Measurements from ENCODE around the gene CYP26B1.

The CYP26B1 gene

DNA sequence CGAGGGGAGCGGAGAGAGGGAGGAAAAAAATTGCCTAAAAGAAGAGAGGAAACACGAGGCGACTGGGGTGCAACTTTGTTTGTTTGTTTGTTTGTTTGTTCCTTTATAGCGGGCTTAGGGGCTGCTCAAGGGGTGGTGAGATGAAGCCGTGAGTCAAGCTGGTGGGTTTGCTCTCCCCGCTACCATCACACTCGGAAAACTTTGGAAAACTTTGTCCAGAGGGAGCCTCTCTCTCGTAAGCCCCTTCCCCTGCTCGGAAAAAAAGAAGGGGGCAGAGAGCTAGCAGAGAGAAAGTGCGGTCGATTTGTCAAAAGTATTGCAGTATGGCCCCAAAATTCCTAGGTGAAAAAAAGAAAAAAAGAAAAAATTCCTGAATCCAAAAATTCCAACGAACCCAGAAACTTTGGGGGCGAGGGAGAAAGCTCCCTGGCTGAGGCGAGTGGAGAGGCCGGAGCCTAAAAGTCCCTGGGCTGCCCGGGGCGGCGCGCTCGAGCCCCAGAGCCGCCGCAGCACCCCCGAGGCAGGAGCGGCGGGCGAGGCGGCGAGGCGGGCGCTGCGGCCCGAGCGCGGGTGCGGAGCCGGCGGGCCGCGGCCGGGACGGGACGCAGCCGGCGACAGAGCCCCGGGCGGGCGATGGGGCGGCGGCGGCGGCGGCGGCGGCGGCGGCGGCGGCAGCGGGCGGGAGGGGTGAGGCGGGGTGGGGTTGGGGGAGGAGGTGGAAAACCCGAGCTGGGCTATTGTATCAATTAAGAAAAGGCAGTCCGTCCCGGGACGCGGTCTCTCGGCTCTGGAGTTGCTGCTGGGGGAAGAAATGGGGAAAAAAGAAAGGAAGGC is 558 bp upstream of the CYP26B1 start:
- Histone ChIP-seq H3K9me3 (ENCODE audit: control insufficient read depth, low read length) (no peaks in the 10 kb centered on the region), H3K36me3 (ENCODE audit: control insufficient read depth, insufficient read depth, low read length) (no peaks in the 10 kb centered on the region), H3K4me3 (ENCODE audit: insufficient read depth, low read depth, low read length) (peak overlapping the region; percentile 30), H3K27me3 (ENCODE audit: control insufficient read depth, insufficient read depth, low read length, poor library complexity, severe bottlenecking) (peaks cover 83% of the 10 kb centered on the region), H3K4me1 (ENCODE audit: control insufficient read depth, insufficient read depth, low read length) (peaks cover 25% of the 10 kb centered on the region), H3K27ac (ENCODE audit: insufficient read depth, low read depth, low read length, poor library complexity, severe bottlenecking) (no peak overlapping the region)
- WGBS, 2 experiments: 0 to 1% methylated on average over 48 to 62 of the region's 68 CpGs

DNA sequence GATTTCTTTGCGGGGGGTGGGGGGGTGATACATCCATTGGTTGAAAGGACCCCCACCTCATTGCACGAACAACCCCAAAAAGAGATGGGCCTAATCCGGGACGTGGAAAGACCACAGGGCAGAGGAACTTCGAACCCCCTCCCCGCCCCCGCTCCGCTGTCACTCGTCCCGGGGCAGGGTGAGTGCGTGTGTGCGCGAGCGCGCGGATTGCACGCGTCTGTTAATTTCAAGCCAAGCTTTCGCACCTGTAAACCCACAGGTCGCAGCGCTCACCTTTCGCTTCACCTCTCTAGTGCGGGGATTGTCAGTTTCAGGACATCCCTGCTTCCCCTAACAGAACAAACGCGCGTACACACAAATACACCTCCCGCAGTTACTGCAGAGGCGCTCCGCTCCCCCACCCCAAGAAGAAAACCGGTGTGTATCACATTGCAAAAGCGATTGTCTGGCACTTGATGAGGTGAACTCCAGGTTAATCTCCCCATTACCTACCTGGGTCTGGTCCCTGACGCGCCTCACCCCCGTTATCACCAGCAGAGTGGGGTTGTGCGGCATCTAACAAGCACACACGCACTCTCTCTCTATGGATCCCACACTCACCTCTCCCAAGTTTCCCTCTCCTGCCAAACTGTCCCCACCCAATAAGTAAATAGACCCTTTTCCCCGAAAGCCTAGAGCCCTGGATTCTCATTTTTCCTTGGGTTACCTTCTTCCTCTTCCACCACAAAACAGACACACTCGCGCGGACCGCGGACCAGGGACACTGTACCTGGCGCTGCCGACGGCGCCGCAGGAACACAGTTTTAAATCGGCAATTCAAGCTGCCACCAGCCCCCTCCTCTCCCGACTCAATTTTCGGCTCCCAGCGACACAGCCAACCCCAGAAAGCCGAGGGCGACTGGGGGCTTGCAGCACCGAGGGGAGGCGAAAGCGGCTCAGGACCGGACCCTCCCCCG is 1.0 kb downstream of the CYP26B1 start:
- peaks cover 38% of the 10 kb centered on the region for H3K4me1 ChIP-seq (ENCODE audit: control insufficient read depth, insufficient read depth, low read length)
- no peaks in the 10 kb centered on the region for H3K9me3 ChIP-seq (ENCODE audit: control insufficient read depth, low read length)
- 1% methylated on average over 57 to 58 of the region's 58 CpGs for WGBS, 2 experiments
- no peak overlapping the region for H3K27ac ChIP-seq (ENCODE audit: insufficient read depth, low read depth, low read length, poor library complexity, severe bottlenecking)
- peaks cover 99% of the 10 kb centered on the region for H3K27me3 ChIP-seq (ENCODE audit: control insufficient read depth, insufficient read depth, low read length, poor library complexity, severe bottlenecking)
- no peaks in the 10 kb centered on the region for H3K36me3 ChIP-seq (ENCODE audit: control insufficient read depth, insufficient read depth, low read length)
- peak overlapping the region; percentile 35 for H3K4me3 ChIP-seq (ENCODE audit: insufficient read depth, low read depth, low read length)

DNA sequence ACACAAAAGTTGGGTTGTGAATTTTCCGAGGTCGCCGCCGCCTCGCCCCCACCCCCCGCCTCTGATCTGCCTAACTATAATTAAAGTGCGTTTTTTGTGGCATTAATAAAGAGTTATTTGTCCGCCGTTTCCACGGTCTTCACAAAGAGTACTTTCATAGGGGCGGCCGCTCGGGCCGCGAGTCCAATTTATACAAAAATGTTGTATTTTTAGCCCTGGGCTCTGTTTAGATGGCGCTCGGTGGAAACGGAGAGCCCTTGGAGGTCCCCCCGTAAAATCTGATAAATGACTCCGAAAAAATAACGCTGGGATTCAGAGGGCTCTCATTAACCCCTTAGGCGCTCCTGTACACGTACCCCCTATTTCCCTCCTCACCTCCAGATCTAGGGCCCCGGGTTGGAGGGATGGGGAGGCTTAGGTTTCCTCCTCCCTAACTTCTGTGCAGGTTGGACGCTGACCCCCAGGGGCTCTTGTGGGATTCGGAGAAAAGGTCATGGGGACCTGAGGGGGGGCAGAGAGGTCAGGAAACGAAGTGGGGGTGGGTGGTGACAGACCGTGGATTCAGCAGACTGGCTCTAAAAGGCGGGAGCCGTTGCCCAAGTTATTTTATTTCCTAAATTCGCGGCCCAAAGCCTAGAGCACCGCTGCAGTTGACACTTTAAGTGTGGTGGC is 1.9 kb downstream of the CYP26B1 start:
- WGBS, 2 experiments: 1 to 2% methylated on average over 29 to 33 of the region's 33 CpGs
- Histone ChIP-seq H3K9me3 (ENCODE audit: control insufficient read depth, low read length) (no peaks in the 10 kb centered on the region), H3K4me3 (ENCODE audit: insufficient read depth, low read depth, low read length) (peak overlapping the region; percentile 45), H3K4me1 (ENCODE audit: control insufficient read depth, insufficient read depth, low read length) (peaks cover 38% of the 10 kb centered on the region), H3K27ac (ENCODE audit: insufficient read depth, low read depth, low read length, poor library complexity, severe bottlenecking) (no peak overlapping the region), H3K36me3 (ENCODE audit: control insufficient read depth, insufficient read depth, low read length) (no peaks in the 10 kb centered on the region), H3K27me3 (ENCODE audit: control insufficient read depth, insufficient read depth, low read length, poor library complexity, severe bottlenecking) (peaks cover 100% of the 10 kb centered on the region)

DNA sequence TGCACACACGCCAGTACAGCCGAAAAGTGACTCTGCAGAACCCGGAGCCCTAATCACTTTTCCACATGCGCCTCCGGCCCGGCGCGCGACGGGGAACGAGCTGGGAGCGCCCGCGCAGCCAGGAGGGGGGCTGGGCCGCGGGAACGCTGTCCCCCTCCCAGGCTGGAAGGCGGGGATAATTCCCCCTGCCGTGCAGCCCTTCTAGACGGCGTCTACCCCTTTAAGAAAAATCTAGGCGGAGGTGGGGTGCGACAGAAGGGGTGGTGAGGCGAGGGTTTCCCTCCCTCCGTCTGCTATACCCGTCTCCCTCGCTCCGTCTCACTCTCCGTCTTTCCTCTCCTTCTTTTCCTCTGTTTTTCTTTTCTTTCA is 2.4 kb downstream of the CYP26B1 start:
- Histone ChIP-seq H3K4me1 (ENCODE audit: control insufficient read depth, insufficient read depth, low read length) (peaks cover 38% of the 10 kb centered on the region), H3K9me3 (ENCODE audit: control insufficient read depth, low read length) (no peaks in the 10 kb centered on the region), H3K4me3 (ENCODE audit: insufficient read depth, low read depth, low read length) (peak overlapping the region; percentile 45), H3K27me3 (ENCODE audit: control insufficient read depth, insufficient read depth, low read length, poor library complexity, severe bottlenecking) (peaks cover 100% of the 10 kb centered on the region), H3K27ac (ENCODE audit: insufficient read depth, low read depth, low read length, poor library complexity, severe bottlenecking) (no peak overlapping the region), H3K36me3 (ENCODE audit: control insufficient read depth, insufficient read depth, low read length) (no peaks in the 10 kb centered on the region)
- 0 to 1% methylated on average over 29 of the region's 29 CpGs for WGBS, 2 experiments

DNA sequence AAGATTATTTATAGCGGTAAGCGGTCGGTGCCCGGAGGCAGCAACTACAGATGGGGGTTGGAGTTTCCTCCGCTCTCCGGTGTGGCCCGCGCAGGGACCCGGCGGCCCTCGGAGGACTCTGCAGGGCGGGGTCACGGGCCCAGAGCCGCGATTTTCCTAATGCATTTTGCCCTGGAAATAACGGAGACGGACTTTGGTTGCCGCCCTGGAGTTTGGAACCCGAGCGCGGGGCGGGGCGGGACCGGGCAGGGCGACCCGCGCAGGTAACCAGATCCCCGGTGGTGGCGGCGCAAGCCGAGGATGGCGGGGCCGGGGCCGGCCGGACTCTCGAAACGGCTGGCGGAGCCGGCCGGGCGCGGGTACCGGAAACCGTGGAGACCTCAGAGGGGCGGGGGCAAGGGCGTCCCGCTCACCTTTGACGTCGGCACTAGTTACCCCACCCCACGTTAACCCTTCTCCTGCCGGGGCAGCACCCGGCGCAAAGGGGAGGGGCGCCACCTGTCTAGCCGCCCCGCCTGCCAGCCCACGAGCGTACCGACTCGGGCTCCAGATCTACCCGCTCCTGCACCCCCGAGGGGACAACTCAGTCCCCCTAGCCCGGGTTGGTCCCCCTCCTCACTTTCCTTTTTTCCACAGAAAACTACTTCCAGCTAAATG is 2.9 kb downstream of the CYP26B1 start:
- 0 to 1% methylated on average over 63 of the region's 63 CpGs for WGBS, 2 experiments
- H3K4me1 ChIP-seq (ENCODE audit: control insufficient read depth, insufficient read depth, low read length): peaks cover 33% of the 10 kb centered on the region
- no peak overlapping the region for H3K27ac ChIP-seq (ENCODE audit: insufficient read depth, low read depth, low read length, poor library complexity, severe bottlenecking)
- no peaks in the 10 kb centered on the region for H3K36me3 ChIP-seq (ENCODE audit: control insufficient read depth, insufficient read depth, low read length)
- no peaks in the 10 kb centered on the region for H3K9me3 ChIP-seq (ENCODE audit: control insufficient read depth, low read length)
- H3K27me3 ChIP-seq (ENCODE audit: control insufficient read depth, insufficient read depth, low read length, poor library complexity, severe bottlenecking): peaks cover 100% of the 10 kb centered on the region
- H3K4me3 ChIP-seq (ENCODE audit: insufficient read depth, low read depth, low read length): peak overlapping the region; percentile 45

DNA sequence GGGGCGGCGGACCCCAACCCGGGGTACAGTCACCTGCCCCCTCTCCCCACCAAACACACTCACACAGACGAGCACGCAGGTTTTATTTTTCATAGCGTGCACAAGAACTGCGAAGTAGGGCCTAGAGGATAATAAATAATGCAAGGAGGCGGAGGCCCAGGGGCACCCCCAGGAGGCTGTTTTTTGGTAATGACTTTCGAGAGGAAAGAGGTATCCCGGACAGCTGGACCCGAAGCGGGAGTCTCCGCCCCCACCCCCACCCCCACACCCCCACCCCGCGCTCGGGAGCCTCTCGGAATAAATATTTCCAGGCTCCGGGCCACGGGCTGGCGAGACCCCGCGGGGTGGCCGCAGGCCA is 3.4 kb downstream of the CYP26B1 start:
- H3K4me3 ChIP-seq (ENCODE audit: insufficient read depth, low read depth, low read length): peak overlapping the region; percentile 45
- WGBS, 2 experiments: 1 to 2% methylated on average over 14 to 20 of the region's 23 CpGs
- peaks cover 33% of the 10 kb centered on the region for H3K4me1 ChIP-seq (ENCODE audit: control insufficient read depth, insufficient read depth, low read length)
- H3K36me3 ChIP-seq (ENCODE audit: control insufficient read depth, insufficient read depth, low read length): no peaks in the 10 kb centered on the region
- H3K27me3 ChIP-seq (ENCODE audit: control insufficient read depth, insufficient read depth, low read length, poor library complexity, severe bottlenecking): peaks cover 100% of the 10 kb centered on the region
- no peak overlapping the region for H3K27ac ChIP-seq (ENCODE audit: insufficient read depth, low read depth, low read length, poor library complexity, severe bottlenecking)
- no peaks in the 10 kb centered on the region for H3K9me3 ChIP-seq (ENCODE audit: control insufficient read depth, low read length)

DNA sequence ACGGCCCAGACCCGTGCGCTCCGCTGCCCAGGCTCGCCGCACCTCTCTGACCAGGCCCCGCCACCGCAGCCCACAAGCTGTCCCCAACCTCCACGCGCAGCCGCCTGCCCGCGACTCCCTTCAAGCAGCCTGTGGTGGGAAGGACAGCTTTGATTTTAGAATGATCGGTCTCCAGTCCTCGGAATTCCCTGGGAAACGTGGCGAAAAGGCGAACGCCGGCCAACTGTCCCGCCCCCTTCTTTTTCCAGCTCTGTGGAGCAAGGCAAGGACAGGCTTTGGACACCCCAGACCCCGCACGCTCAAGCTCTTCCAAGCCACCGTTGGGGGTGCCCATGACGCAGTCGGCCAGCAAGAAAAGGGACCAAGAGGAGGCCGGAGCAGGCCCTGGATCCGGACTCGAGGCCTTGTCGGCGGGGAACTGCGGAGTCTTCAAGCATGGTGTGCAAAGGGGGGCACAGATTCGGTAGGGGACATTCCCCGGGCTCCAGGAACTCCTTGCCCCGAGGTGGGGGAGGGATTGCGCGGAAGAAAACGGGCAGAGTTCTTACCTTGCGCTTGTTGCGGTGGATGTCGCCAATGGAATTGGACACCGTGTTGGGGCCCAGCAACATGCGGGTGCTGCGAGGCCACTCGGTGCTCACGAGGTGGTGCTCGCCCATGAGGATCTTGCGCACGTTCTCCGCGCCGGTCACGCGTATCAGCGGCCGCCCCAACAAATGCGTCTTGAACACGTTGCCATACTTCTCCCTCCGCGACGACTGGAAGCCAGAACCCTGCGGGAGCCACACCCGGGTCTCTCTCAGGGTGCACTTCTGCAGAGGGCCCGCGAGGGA is 4.0 kb downstream of the CYP26B1 start:
- 1% methylated on average over 61 to 65 of the region's 65 CpGs for WGBS, 2 experiments
- Histone ChIP-seq H3K9me3 (ENCODE audit: control insufficient read depth, low read length) (no peaks in the 10 kb centered on the region), H3K4me1 (ENCODE audit: control insufficient read depth, insufficient read depth, low read length) (peaks cover 39% of the 10 kb centered on the region), H3K36me3 (ENCODE audit: control insufficient read depth, insufficient read depth, low read length) (no peaks in the 10 kb centered on the region), H3K27ac (ENCODE audit: insufficient read depth, low read depth, low read length, poor library complexity, severe bottlenecking) (no peak overlapping the region), H3K4me3 (ENCODE audit: insufficient read depth, low read depth, low read length) (peak overlapping the region; percentile 45), H3K27me3 (ENCODE audit: control insufficient read depth, insufficient read depth, low read length, poor library complexity, severe bottlenecking) (peaks cover 94% of the 10 kb centered on the region)

DNA sequence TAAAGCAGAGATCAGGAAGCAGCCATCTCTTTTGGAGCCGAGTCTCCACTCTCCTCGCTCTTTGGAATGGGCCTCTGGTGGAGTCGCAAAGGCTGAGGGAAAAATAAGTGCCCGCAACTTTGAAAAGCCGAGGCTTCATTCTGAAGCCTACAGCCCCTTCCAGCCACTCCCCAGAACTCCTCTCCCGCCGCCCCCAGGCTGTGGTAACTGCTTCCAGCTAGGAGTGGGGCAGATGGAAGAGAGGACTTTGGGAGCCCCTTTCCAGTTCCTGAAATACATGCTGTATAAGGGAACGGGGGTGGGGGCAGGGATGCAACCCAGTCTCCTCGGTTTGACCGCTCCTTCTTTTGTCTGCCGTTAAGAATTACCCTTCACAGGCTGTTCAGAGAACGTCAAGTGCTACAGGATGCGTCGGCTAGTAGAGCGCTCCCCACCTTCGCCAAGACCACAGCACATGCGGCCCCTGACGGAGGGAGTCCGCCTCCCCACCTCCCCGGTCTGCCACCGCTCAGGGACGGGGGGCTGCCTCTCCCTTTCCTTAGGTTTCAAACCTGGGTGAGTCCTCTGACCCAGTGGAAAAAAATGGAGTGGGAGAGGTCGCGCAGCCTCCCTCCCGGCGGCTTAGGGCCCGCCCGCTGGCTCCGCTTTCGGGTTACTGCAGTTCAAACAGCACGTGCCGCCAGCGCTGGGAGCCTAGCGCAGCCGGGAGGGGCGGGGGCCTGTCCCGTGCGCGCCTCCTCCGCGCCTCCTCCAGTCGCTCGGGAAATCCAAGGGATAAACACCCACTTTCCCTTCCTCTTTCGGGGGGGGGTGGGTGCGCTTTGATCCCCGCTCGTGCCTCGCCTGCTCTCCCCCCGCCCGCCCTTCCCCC is 4.9 kb downstream of the CYP26B1 start:
- H3K4me1 ChIP-seq (ENCODE audit: control insufficient read depth, insufficient read depth, low read length): peaks cover 43% of the 10 kb centered on the region
- peaks cover 85% of the 10 kb centered on the region for H3K27me3 ChIP-seq (ENCODE audit: control insufficient read depth, insufficient read depth, low read length, poor library complexity, severe bottlenecking)
- no peaks in the 10 kb centered on the region for H3K9me3 ChIP-seq (ENCODE audit: control insufficient read depth, low read length)
- no peaks in the 10 kb centered on the region for H3K36me3 ChIP-seq (ENCODE audit: control insufficient read depth, insufficient read depth, low read length)
- WGBS, 2 experiments: 2 to 3% methylated on average over 48 to 50 of the region's 50 CpGs
- no peak overlapping the region for H3K27ac ChIP-seq (ENCODE audit: insufficient read depth, low read depth, low read length, poor library complexity, severe bottlenecking)
- H3K4me3 ChIP-seq (ENCODE audit: insufficient read depth, low read depth, low read length): peak overlapping the region; percentile 45
